ENCODE results near the gene NCAM1.
"Not testable (repeated sequence)": the region's sequence is repeated elsewhere in the genome, so short reads cannot be mapped to it uniquely, and the experiment has no call there.

Gene NCAM1

DNA sequence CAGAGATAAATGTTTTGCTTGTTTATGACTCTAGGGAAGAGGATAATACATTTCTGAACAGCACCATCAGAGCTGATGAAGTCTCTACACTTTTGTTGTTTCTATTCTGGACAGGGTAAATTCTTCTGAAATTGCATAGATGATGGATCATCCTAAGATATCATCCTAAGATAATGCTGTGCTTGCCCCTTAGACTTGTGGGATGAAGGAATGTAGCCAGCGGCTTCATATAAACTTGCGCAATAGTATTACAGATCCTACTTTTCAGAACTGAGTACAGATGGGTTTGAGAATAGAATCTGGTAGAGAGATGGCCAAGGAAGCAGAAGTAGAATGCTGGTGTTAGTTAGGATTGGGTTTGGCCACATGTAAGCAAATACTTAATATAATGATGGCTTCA lies 61.0 kb downstream of the NCAM1 start:
- DNase-seq = no peak

DNA sequence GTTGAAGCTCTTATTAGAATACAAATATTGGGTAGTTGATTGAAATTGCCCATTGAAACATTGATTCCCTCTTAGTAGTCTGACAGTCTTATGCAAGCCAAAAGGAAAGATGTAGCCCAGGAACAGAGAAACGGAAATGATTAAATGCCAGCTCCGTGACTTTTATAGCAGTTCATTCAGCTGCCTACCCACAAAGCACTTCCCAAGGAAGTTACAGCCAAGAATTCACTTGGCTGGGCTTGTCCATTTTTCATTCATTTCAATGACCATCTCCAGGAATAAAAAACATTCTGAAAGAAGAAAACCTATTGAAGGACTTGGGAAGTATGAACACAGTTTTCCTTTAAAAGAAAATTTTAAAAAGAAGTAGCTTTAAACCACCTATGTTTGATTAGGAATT lies 62.0 kb downstream of the NCAM1 start:
- no peak for DNase-seq

DNA sequence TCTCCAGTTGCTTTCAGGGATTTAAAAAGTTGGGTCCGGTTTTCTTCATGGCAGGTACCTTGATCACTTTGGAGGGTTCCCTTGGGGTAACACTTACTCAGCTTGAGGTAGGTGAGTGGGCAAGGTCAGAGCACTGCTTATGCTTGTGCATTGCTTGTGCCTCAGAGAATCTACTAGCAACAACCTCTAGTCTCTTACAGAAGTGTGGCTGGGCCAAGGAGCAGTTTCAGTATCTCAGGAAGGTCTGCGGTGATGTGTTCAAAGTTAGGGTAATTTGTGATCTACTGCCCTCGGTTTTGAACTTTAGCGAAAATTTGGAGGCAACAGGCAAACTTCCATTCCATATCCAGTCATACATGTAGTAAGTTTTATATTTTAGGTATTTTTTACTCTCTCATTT lies 62.8 kb downstream of the NCAM1 start:
- no peak for DNase-seq

DNA sequence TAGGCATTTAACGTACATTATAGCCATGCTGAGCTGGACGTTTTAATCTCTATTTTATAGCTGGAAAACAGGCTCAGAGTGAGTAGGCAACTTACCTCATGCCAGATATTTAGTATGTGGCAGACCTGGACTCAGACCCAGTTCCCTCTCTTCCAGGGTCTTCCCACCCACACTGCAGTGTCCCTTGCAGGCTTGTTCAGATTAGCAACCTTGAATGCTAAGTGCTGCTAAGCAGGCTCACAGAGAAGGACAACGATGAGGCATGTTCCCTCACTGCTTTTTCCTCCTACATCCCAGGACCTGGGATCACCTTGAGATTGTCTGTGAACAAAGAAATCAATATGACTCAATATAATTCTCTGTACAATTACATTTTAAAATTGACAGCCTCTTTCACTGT lies 65.6 kb downstream of the NCAM1 start:
- no peak for DNase-seq

- DNase-seq = no peak
Measured at GRCh38 chr11:113034576-113034975, 73.4 kb downstream of the NCAM1 start.

DNA sequence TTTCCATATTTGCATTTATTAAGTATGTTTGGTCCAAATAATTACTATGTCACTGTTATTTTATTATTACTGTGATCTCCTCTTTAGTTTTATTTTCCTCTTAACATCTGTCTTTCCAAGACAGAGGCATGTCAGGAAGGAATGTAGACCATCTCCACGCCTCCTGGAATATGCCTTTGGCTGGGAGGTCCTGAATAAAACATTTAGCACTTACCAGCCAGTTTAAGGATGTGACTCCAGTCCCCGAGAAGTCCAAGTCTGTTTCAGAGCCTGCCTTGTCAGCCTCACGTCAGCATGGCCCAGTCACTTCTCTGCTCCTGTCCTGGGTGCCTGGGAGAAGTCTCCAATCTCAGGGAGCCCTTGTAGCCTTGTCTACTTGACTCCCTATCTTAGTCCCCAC lies 74.5 kb downstream of the NCAM1 start:
- no peak for DNase-seq

GRCh38 chr11:113043698-113044097 lies 82.5 kb downstream of the NCAM1 start:
- no peak for DNase-seq

DNA sequence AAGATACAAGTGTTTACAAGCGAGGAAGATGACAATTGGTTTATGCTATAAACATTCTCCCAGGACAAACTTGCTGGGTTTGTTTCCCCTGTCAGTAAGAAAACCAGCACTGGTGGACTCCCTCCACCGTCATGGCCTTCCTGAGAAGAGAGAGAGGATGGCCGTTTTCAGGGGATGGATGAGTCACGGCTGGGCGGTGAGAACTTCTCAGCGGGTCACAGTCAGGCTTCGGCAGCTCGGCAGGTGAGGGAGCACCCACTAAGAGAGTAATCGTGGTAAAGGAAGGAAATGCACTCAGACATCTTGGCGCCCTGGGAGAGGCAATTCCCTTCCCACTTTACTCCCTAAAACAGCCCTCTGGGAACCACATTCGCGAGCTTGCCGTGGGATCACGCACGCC lies 83.9 kb downstream of the NCAM1 start:
- no peak for DNase-seq

DNA sequence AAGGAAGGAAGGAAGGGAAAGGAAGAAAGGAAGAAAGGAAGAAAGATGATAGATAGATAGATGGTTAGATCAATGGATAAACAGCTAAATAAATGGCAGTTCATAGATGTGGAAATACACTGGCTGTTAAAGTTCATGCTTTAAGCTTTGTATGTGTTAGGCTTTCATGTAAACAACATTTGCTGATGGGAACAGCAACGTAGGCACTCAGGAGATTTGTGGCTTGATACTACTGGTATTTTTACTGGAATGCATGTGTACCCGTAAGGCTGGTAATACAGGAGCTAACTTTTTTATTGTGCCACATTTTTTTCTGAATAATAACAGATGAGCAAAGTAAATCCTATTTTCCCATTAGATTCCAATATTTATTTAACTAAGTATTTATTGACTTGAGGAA lies 85.6 kb downstream of the NCAM1 start:
- no peak for DNase-seq

- no peak for DNase-seq
Measured at GRCh38 chr11:113048820-113049768, 87.9 kb downstream of the NCAM1 start.

DNA sequence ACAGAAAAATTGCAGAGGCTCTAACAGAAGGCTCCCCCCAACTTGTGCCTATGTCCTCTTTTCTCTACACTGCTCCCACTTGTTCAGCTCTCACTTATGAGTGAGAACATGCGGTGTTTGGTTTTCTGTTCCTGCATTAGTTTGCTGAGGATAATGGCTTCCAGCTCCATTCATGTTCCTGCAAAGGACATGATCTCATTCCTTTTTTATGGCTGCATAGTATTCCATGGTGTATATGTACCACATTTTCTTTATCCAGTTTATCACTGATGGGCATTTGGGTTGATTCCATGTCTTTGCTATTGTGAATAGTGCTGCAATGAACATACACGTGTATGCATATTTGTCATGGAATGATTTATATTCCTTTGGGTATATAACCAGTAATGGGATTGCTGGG lies 91.8 kb downstream of the NCAM1 start:
- not testable (repeated sequence) for DNase-seq

GRCh38 chr11:113057038-113057437 lies 95.8 kb downstream of the NCAM1 start:
- DNase-seq = no peak

DNA sequence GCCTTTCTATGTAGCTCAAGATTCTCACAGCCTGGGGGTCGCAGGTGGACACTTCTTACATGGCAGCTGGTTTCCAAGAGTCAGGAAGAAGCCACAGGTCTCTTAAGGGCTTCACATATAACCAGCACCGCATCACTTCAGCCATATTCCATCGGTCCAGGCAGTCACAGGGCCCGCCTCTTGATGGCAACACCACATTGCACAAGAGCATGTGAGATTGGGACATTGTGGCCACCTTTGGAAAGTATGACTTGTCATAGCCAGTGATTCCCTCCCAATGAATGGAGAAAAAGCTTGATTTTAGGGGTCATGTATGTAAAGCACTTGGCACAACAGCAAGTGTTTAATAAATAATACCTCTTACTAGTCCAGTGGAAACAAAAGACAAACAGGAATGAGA lies 98.3 kb downstream of the NCAM1 start:
- no peak for DNase-seq

DNA sequence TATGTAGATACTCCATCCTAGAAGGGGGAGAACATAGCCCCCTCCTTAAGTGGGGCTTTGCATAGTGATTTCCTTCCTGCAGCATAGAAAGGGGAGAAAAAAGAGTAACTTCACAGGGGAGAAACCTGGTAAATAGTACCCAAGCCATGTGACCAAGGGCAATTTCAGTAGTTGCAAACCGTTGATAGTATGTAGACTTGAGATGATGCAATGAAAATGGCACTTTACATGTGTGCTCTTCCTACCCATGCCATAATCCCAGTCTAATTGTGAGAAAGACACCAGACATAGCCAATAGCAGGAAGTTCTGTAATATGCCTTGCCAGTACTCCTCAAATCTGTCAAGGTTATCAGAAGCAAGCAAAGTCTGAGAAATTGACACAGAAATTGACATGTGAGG lies 104.1 kb downstream of the NCAM1 start:
- no peak for DNase-seq

DNA sequence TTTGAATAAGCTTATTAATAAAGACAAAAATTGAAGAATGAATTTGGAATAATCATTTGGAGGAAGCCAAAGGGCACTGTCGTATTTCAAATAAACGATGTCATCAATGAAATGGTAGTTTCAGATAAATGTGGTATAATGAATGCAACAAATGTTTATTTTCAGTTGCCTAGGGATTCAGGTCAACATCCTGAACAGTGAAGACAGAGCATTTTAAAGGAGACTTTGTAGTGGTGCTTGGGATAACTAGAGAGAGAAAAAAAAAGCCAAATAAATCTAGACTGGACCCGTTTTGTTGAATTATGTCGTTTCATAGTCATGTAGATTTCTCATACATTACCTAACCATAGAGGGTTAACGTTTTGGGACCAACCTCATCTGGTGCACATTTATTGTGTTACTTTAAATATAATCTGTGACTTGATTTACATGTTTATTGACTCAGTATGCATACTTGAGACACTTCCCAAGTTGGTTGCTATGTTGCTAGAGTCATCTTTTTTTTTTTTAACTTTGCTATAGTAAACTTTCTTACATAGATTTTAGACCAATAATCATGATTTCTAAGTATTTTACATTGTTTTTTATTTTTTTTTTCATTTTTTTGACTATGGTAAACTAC lies 111.1 kb downstream of the NCAM1 start:
- DNase-seq = no peak

DNA sequence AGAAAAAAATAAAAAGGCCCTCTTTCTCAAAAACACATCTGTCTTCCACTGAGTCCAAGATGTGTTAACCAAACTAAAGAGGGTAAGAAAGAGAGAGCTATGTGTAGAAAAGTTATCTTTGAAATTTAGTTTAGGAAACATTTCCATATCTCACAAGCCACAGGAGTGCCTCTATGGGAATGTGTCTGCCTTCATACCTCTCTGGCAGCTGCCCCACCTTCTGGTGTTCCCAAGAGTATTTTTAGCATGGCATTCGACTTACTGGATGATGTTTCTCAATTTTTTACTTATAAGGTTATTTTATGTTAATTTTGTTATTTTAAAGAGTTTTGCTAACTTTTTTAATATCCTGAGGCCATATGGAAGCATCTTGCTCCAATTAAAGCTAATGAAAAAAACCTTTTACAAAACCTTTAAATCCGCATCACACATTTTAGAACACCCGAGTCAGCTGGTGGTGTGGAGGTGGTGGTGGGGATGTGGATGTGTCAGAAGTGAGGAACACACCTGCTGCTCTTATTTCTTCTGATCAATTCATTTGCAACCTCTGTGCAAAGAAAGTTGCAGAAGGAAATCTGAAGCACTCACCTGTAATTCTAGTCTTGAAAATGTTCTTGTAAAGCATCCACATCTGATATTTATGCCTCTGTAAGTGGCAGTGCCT lies 112.2 kb downstream of the NCAM1 start:
- no peak for DNase-seq

- DNase-seq = no peak
Measured at GRCh38 chr11:113075586-113076095, 114.4 kb downstream of the NCAM1 start.

DNA sequence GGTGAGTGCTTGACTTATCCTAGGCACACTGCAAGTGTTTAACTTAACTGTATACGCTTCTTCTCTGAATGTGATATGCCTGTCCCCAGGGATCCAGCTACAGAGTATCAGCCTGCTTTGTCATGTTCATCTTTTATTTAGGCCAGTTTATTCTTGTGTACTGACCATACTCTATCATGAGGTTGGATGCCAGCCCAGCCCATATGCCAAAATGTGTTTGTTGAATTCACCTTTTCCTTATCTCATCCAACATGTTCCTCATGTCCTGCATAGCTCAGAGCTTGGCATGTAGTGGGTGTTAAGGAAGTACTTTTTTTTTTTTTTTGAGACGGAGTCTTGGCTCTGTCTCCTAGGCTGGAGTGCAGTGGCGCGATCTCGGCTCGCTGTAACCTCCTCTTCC lies 116.2 kb downstream of the NCAM1 start:
- no peak for DNase-seq

GRCh38 chr11:113082341-113082955 lies 121.2 kb downstream of the NCAM1 start:
- DNase-seq = no peak

- no peak for DNase-seq
Measured at GRCh38 chr11:113083571-113083970, 122.4 kb downstream of the NCAM1 start.

DNA sequence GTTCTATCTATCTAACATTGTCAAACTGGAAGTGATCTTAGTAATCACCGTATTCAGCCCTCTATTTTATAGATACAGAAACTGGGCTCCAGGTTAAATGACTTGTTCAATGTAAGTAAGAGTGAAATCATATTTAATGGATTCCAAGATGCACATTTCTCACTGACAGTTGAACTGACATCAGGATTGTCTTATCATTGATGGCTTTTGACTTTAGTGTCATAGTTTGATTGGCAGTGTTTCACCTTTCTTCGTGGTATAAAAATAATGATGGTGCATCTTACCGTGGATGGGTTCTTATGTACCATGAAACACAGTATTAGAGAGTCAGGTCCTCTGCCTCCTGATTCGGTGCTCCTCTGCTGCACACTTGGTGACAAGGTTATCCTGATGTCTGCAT lies 123.1 kb downstream of the NCAM1 start:
- DNase-seq = no peak

DNA sequence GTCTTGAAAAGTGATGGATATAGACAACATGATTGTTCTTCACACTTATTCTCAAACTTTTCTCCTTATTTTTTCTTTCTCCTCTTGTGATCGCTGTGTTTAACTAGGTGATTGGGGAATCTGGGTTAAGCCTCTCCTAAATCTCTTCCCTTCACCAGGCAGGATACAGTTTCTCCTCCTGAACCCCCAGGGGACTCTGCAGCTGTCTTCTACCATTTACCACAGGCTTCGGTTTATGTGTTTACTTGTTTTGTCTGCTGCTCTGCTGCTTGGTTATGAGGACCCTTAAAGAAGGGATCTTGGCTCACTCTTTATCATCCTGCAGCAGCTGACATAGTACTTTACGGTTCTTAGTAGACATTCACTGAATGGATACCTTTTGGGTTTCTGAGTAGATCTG lies 124.2 kb downstream of the NCAM1 start:
- no peak for DNase-seq

DNA sequence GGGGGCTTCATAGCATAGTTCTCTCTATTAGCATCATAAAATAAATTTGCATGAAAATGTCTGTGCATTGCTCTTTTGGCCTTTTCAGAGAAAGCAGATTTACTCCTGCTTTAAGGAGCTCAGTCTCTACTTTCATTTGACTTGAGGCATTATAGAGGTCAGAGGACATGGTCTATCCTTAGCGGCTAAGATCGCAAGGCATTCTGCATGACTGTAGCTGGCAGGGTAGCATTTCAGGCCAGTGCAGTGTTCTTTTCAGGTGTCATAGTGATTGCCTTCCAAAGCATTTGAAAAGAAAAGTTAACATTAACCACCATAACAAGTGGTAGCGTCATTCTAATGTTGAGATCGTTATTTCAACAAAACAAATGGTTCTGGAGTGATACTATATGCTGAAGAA lies 126.5 kb downstream of the NCAM1 start:
- no peak for DNase-seq
